Pancreas (tissue), 10 donors: ENCODE data around the gene FHOD3. TPM values are rescaled to one million over a fixed set of nuclear protein-coding genes. Genes with fewer than 3 reads are reported as not detected.
"Not testable (repeated sequence)": the region's sequence is repeated elsewhere in the genome, so short reads cannot be mapped to it uniquely, and the experiment has no call there.

Experiments used
- ATAC-seq, 4 donors: fragments of 200-7000 bp; cut with Tn5 transposase; one replicate each; pipeline versions ENCODE4 v1.8.0 to v1.9.1; 2020; ENCODE audit warnings: mild to moderate bottlenecking in 4 of 4, moderate library complexity in 4 of 4
- DNase-seq, 6 donors: peaks; one replicate each; pipeline ENCODE4 v3.0.0-alpha.2; 2020
- FAIRE-seq: peaks from 2 replicates; lab custom pipeline; 2012; peaks lifted over from hg19 to GRCh38; lab: Jason Lieb, UNC
- H3K27ac ChIP-seq, 4 donors: fragments of 200-600 bp; sonication (generic); 1 replicate in 3 of 4; 2 replicates in 1 of 4; pipeline versions ENCODE4 v1.5.0 to v1.8.0; 2020
- H3K27me3 ChIP-seq, 4 donors: fragments of 200-600 bp; one replicate each; pipeline ENCODE4 v1.8.0; 2021
- H3K36me3 ChIP-seq, 3 donors: fragments of 200-600 bp; sonication (generic) in 1 of 3; one replicate each; pipeline versions ENCODE4 v1.5.0 to v1.8.0; 2020 to 2021
- H3K4me1 ChIP-seq, 3 donors: fragments of 200-600 bp; one replicate each; pipeline ENCODE4 v1.8.0; 2021
- H3K4me3 ChIP-seq, 4 donors: fragments of 200-600 bp; sonication (generic) in 2 of 4; one replicate each; pipeline versions ENCODE4 v1.5.0 to v1.8.0; 2020 to 2021
- H3K9me3 ChIP-seq, 4 donors: fragments of 200-600 bp; one replicate each; pipeline ENCODE4 v1.8.0; 2021
- WGBS, 2 donors: extraction: QIAGEN DNeasy Blood & Tissue Kit; methylation state at CpG; one replicate each; pipeline ENCODE4 v1.1.7; 2013; 5-methylcytosine and 5-hydroxymethylcytosine counted together
- intact Hi-C, 3 donors: fragments of 100-400 bp; cut with DNase I; formaldehyde crosslinking; loops; one replicate each; pipeline versions ENCODE4 v1.11.1 to v1.14.2; 2022
- polyA plus RNA-seq, 2 donors: library from polyadenylated mRNA; stranded (reverse); fragments of 200-250 nt; gene quantifications; one replicate each; pipeline ENCODE4 v1.2.3, GENCODE V29; 2013
- total RNA-seq, 6 donors: library from RNA; stranded (reverse); fragmentation: NEBNext Ultra II Directional in 4 of 6; extraction: Animal tissue kit (Norgen Biotek cat#: 25700) in 4 of 6; gene quantifications; one replicate each; pipeline versions ENCODE4 v1.2.1 to v1.2.4, GENCODE V29; 2021 to 2023
- TF ChIP-seq, protein P1 (sequence below), 4 donors: fragments of 200-600 bp; sonication (generic) in 3 of 4; IDR thresholded peaks; one replicate each; pipeline versions ENCODE4 v1.5.0 to v1.8.0; 2021; ENCODE audit warnings: antibody characterized with exemption in 4 of 4
- donor health status: healthy with polysubstance abuse.
- donor health status: DM: no; HTN: no; CAD: no; lungs with moderate emphysema.
- donor health status: DM: no; HTN: no; CAD: no.
- donor health status: control.
- donor health status: control.
- donor health status: Bipolar disorder and iron deficiency.
- donor health status: DM: yes; HTN: yes; CAD: no.
- donor health status: DM: no; HTN: no; CAD: no.
- donor health status: DM: no; HTN: no; CAD: no.
- donor health status: DM: yes; HTN: yes; CAD: no.

The FHOD3 gene
- total and polyA plus RNA-seq, 8 donors = 0.25 to 4.3 (median 1.2) TPM

- intact Hi-C loops = no loop called here
- H3K4me3 ChIP-seq = no peak overlapping the region
- ATAC-seq (no peak), DNase-seq (no peak), FAIRE-seq (no peak)
- no peaks in the 10 kb centered on the region for H3K9me3 ChIP-seq
- 74 to 77% methylated on average over 2 of the region's 2 CpGs for WGBS, 2 donors
- H3K27me3 ChIP-seq = no peaks in the 10 kb centered on the region
- H3K4me1 ChIP-seq = no peaks in the 10 kb centered on the region
- no peaks in the 10 kb centered on the region for H3K36me3 ChIP-seq
- H3K27ac ChIP-seq = no peak overlapping the region
- TF ChIP-seq, protein P1, sequence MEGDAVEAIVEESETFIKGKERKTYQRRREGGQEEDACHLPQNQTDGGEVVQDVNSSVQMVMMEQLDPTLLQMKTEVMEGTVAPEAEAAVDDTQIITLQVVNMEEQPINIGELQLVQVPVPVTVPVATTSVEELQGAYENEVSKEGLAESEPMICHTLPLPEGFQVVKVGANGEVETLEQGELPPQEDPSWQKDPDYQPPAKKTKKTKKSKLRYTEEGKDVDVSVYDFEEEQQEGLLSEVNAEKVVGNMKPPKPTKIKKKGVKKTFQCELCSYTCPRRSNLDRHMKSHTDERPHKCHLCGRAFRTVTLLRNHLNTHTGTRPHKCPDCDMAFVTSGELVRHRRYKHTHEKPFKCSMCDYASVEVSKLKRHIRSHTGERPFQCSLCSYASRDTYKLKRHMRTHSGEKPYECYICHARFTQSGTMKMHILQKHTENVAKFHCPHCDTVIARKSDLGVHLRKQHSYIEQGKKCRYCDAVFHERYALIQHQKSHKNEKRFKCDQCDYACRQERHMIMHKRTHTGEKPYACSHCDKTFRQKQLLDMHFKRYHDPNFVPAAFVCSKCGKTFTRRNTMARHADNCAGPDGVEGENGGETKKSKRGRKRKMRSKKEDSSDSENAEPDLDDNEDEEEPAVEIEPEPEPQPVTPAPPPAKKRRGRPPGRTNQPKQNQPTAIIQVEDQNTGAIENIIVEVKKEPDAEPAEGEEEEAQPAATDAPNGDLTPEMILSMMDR (IDR thresholded peaks at IDR 0.05) = no peak
Measured at GRCh38 chr18:36719630-36720029, 422.1 kb downstream of the FHOD3 start.

DNA sequence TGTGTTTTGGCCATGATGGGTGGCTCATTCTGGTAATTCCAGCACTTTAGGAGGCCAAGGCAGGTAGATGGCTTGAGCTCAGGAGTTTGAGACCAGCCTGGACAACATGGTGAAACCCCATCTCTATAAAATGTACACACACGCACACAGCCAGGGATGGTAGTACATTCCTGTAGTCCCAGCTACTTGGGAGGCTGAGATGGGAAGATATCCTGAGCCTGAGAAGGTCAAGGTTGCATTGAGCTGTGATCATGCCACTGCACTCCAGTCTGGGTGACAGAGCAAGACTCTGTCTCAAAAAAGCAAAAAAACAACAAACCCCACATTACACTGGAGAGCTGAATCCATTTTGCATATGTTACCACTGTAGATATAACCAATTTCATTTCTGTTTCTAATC, 423.8 kb downstream of the FHOD3 start:
- H3K4me3 ChIP-seq, H3K4me1 ChIP-seq, ATAC-seq, H3K27ac ChIP-seq, intact Hi-C loops, FAIRE-seq, DNase-seq, H3K27me3 ChIP-seq, H3K9me3 ChIP-seq, H3K36me3 ChIP-seq: not testable (repeated sequence)
- WGBS, 2 donors = 81 to 90% methylated on average over 1 of the region's 1 CpG

DNA sequence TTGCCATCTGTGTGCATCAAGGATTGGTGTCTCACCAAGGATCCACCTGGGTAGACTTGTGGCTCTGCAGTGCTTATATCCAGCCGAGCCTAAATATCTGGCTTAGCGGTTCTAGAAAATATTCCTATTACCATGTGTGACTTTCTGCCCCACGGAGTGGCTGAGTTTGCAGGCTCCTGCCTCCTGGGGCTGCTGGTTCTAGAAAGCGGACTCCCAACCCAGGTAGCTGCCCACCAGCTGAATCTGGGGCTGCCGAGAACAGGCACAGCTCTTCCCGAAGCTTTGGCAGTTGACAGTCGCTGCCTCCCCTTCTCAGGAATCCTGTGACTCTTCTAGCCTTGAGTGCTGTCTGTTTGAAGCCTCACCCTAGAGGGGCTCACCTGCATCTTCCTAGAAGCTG, 426.7 kb downstream of the FHOD3 start:
- no peaks in the 10 kb centered on the region for H3K36me3 ChIP-seq
- WGBS, 2 donors = 84 to 89% methylated on average over 7 of the region's 7 CpGs
- no peaks in the 10 kb centered on the region for H3K9me3 ChIP-seq
- ATAC-seq (no peak), FAIRE-seq (no peak), DNase-seq (no peak)
- TF ChIP-seq, protein P1 (IDR thresholded peaks at IDR 0.05) = no peak
- H3K27me3 ChIP-seq = no peaks in the 10 kb centered on the region
- no peak overlapping the region for H3K4me3 ChIP-seq
- intact Hi-C loops = no loop called here
- H3K27ac ChIP-seq = no peak overlapping the region
- no peaks in the 10 kb centered on the region for H3K4me1 ChIP-seq

GRCh38 chr18:36724591-36725001, 427.1 kb downstream of the FHOD3 start:
- Histone ChIP-seq H3K27me3 (no peaks in the 10 kb centered on the region), H3K9me3 (no peaks in the 10 kb centered on the region), H3K4me3 (no peak overlapping the region), H3K27ac (no peak overlapping the region), H3K36me3 (no peaks in the 10 kb centered on the region), H3K4me1 (no peaks in the 10 kb centered on the region)
- DNase-seq (no peak), FAIRE-seq (no peak), ATAC-seq (no peak)
- TF ChIP-seq, protein P1 (IDR thresholded peaks at IDR 0.05) = no peak
- 67 to 73% methylated on average over 8 of the region's 8 CpGs for WGBS, 2 donors
- intact Hi-C loops = no loop called here

- Histone ChIP-seq H3K4me1 (no peaks in the 10 kb centered on the region), H3K27me3 (no peaks in the 10 kb centered on the region), H3K9me3 (no peaks in the 10 kb centered on the region), H3K4me3 (no peak overlapping the region), H3K36me3 (no peaks in the 10 kb centered on the region), H3K27ac (no peak overlapping the region)
- DNase-seq (no peak), ATAC-seq (no peak), FAIRE-seq (no peak)
- intact Hi-C loops = no loop called here
- TF ChIP-seq, protein P1 (IDR thresholded peaks at IDR 0.05) = no peak
- 84 to 85% methylated on average over 4 of the region's 4 CpGs for whole genome bisulfite sequencing, 2 donors
Measured at GRCh38 chr18:36728345-36728744, 430.8 kb downstream of the FHOD3 start.
